Measurements from ENCODE around the gene CHD1.

GRCh38 chr5:98905857-98906688, 22.7 kb downstream of the CHD1 start:
- TF ChIP-seq POLR2A (IDR thresholded peaks at IDR 0.05; ENCODE audit: low read depth, low read length) (no peak), TAF1 (IDR thresholded peaks at IDR 0.05; ENCODE audit: borderline replicate concordance, low read depth, low read length) (no peak)
